ENCODE results near the gene C16orf89.

C16orf89 gene

GRCh38 chr16:5030251-5030870 is 35.4 kb downstream of the C16orf89 start:
- DNase-seq (ENCODE audit: low read depth in 2 of 2) = no peak

- DNase-seq (ENCODE audit: low read depth in 2 of 2) = no peak
Measured at GRCh38 chr16:5028950-5029475, 36.7 kb downstream of the C16orf89 start.

GRCh38 chr16:5027575-5028235 is 38.1 kb downstream of the C16orf89 start:
- no peak for DNase-seq (ENCODE audit: low read depth in 2 of 2)

- DNase-seq (ENCODE audit: low read depth in 2 of 2) = no peak
Measured at GRCh38 chr16:5027086-5027485, 38.7 kb downstream of the C16orf89 start.

- no peak for DNase-seq (ENCODE audit: low read depth in 2 of 2)
Measured at GRCh38 chr16:5026664-5027063, 39.1 kb downstream of the C16orf89 start.

GRCh38 chr16:5025171-5025632 is 40.6 kb downstream of the C16orf89 start:
- DNase-seq (ENCODE audit: low read depth in 2 of 2) = no peak

- DNase-seq (ENCODE audit: low read depth in 2 of 2) = no peak
Measured at GRCh38 chr16:5024632-5025031, 41.1 kb downstream of the C16orf89 start.

GRCh38 chr16:5022521-5022920 is 43.2 kb downstream of the C16orf89 start:
- DNase-seq (ENCODE audit: low read depth in 2 of 2) = no peak

- DNase-seq (ENCODE audit: low read depth in 2 of 2) = no peak
Measured at GRCh38 chr16:5020551-5020950, 45.2 kb downstream of the C16orf89 start.

- DNase-seq (ENCODE audit: low read depth in 2 of 2) = no peak
Measured at GRCh38 chr16:5019775-5020174, 46.0 kb downstream of the C16orf89 start.

GRCh38 chr16:5018793-5019192 is 47.0 kb downstream of the C16orf89 start:
- DNase-seq (ENCODE audit: low read depth in 2 of 2) = no peak

GRCh38 chr16:5017678-5017969 is 48.1 kb downstream of the C16orf89 start:
- DNase-seq (ENCODE audit: low read depth in 2 of 2) = no peak

GRCh38 chr16:5016967-5017677 is 48.6 kb downstream of the C16orf89 start:
- DNase-seq (ENCODE audit: low read depth in 2 of 2) = no peak

GRCh38 chr16:5015887-5016286 is 49.9 kb downstream of the C16orf89 start:
- no peak for DNase-seq (ENCODE audit: low read depth in 2 of 2)

- DNase-seq (ENCODE audit: low read depth in 2 of 2) = no peak
Measured at GRCh38 chr16:5015351-5015750, 50.4 kb downstream of the C16orf89 start.

- DNase-seq (ENCODE audit: low read depth in 2 of 2) = no peak
Measured at GRCh38 chr16:5012887-5013286, 52.9 kb downstream of the C16orf89 start.

- no peak for DNase-seq (ENCODE audit: low read depth in 2 of 2)
Measured at GRCh38 chr16:5011637-5012036, 54.1 kb downstream of the C16orf89 start.

GRCh38 chr16:5010576-5011329 is 55.0 kb downstream of the C16orf89 start:
- DNase-seq (ENCODE audit: low read depth in 2 of 2) = no peak

- no peak for DNase-seq (ENCODE audit: low read depth in 2 of 2)
Measured at GRCh38 chr16:5008311-5008731, 57.4 kb downstream of the C16orf89 start.

- no peak for DNase-seq (ENCODE audit: low read depth in 2 of 2)
Measured at GRCh38 chr16:5007256-5007655, 58.5 kb downstream of the C16orf89 start.

GRCh38 chr16:5006348-5007193 is 59.2 kb downstream of the C16orf89 start:
- DNase-seq (ENCODE audit: low read depth in 2 of 2) = no peak

All from stimulated activated CD4-positive, alpha-beta T cell treated with anti-CD3 and anti-CD28 coated beads, Interleukin-1b, Interleukin-23, amount 100 ng/mL, for 1 hour (primary cell).